Ovary (tissue), 3 donors: ENCODE measurements around the gene ADRA2A.

Experiments
- CTCF ChIP-seq, 3 donors: fragments of 450-650 bp in 2 of 3; fragments of 200-600 bp in 1 of 3; IDR thresholded peaks; one replicate each; pipeline versions ENCODE4 v1.5.1 to v1.8.0; 2016 to 2022; ENCODE audit warnings: antibody characterized with exemption in 3 of 3, mild to moderate bottlenecking in 1 of 3
- POLR2A ChIP-seq: fragments of 450-650 bp; IDR thresholded peaks from one replicate; pipeline ENCODE4 v1.6.1; 2017; ENCODE audit warnings: antibody characterized with exemption, mild to moderate bottlenecking, moderate library complexity
- donor health status: DM: no; HTN: no; CAD: no.

GRCh38 chr10:111113238-111113960, 36.6 kb downstream of the ADRA2A start:
- no peak for TF ChIP-seq POLR2A
- no peak for TF ChIP-seq CTCF (IDR thresholded peaks at IDR 0.05)
